IPS DF 19.7 (cell line): ENCODE results near the gene ZCCHC14.
"Not testable (repeated sequence)": the region's sequence is repeated elsewhere in the genome, so short reads cannot be mapped to it uniquely, and the experiment has no call there.

Source experiments
- DNase-seq: peaks from one replicate; pipeline ENCODE4 v3.0.0-alpha.2; 2013; ENCODE audit warnings: low read depth, low spot score

Gene ZCCHC14

DNA sequence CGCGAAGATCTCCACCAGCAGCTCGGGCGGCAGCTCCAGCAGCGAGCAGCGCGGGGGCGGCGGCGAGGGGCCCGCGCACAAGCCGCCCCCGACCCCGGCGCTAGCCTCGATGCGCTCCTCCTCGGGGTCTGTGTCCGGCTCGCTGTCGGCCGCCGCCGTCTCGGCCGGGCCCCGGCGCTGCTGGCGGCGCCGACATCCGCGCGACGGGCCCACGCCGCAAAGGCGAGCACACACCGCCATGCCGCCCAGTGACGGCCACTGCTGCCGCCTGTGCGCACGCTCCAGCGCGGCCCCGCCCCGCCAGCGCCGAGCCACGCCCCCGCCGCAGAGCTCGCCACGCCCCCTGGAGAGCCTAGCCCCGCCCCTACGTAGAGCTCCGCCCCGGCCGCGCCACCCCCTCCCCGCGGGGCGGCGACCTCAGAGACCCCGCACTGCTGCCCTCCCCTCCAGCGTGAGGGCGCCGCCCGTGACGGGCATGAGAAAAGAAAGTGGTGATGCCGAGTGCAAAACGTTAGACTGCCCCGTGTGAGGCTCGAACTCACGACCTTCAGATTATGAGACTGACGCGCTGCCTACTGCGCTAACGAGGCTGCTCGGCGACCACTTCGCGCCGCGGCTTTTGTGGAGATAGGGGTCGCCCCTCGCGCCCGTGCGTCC lies 109.2 kb downstream of the ZCCHC14 start, which contains the start of gene FBXO31:
Gene FBXO31 (minus strand): TSS at position 272 of the 657 bp plus-strand sequence. CDS start 32 bp downstream, at position 240.
- peak; percentile 69 for DNase-seq

DNA sequence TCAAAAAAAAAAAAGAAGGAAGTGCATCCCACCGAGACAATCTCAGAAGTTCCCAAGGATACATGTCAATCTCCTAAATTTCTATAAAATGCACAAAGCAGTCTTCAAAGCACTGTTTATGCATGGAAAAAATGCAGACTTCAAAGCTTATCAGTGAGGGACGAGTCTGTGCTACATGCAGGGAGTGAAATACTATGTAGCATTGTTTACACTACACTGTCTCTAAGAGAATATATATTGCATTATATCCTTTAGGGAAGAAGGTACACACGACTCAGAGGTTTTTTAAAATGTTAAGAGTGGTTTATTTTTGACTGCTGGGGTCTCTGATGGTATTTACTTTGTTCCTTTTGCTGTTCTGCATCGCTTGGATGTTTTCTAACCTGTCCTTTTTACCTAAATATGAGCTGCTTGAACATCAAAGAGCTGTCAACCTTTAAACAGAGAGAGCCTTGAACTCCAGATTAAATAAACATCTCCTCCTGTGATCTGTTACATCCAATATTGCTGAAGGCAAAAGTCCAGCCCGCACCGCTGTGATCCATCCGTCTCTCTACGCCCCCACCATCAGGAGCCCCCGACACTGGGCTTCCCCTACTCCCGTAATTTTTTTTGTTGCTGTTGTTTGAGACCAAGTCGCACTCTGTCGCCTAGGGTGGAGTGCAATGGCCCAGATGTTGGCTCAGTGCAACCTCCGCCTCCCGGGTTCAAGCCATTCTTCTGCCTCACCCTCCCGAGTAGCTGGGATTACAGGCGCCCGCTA lies 110.6 kb downstream of the ZCCHC14 start:
- DNase-seq, result no peak

DNA sequence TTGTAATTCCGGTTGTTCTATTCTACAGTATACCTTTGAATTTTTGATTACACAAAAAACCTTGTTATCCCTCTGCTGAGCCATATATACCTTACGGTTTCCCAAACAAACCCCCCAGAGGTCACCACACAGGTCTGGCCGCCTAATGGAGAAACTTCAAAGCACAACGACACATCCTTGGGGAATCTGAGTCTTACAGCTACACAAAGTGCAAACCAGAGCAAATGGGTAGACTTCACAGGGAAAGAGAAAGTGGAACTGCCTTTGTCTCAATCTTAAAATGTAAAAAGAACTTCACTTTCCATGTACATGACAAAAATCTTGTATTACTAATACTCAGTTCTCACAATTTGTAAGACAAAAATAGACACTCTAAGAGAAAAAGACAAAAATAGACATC lies 111.9 kb downstream of the ZCCHC14 start:
- no peak for DNase-seq

DNA sequence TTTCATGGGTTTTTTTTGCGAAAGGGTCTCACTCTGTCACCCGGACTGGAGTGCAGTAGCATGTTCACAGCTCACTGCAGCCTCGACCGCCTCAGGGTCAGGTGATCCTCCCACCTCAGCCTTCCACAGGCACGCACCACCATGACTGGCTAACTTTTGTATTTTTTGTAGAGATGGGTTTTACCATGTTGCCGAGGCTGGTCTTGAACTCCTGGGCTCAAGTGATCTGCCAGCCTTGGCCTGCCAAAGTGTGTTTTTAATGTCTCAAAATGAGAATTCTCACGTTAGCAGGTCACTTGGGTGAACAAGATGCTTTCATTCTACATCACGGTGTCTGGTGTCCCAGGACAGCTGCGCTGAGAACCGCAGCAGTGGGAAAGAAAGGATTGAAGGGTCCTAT lies 112.4 kb downstream of the ZCCHC14 start:
- no peak for DNase-seq

DNA sequence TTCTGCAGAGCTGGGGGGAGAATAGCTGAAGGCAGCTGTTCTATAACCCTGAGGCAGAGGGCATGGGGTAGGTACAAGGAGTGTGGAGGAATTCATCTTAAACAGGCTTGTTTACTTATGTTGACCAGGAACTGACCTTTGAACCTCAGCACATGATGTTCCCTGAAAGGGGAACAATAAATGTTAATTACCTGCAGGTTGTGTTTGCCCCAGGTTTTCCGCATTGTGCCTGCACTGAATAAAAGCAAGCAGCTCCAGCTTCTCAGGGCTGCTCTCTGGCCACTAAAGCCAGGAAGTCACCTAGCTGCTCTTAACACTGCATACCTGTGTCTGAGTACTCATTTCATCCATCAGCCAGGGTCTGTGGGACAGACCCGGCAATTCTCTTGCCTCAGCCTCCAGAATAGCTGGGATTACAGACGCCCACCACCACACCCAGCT lies 113.5 kb downstream of the ZCCHC14 start:
- DNase-seq, result not testable (repeated sequence)

DNA sequence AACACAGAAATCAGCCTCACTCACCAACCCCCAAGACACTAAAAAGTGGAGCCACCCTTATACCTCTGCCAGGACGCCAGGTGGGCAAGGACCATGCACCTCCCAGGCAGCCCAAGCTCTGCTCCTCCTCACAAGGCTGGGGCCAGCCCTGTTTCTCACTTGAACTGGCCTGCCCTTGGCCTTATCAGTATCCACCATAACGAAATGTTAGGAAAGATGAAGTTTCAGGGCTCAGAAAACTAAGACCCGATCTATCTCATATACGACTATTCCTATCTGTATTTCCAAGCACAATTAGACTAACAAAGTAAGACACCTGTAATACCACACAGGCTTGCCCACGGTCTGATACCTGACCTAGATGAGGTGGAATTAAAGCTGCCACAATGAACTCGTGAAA lies 116.2 kb downstream of the ZCCHC14 start:
- DNase-seq, result no peak

DNA sequence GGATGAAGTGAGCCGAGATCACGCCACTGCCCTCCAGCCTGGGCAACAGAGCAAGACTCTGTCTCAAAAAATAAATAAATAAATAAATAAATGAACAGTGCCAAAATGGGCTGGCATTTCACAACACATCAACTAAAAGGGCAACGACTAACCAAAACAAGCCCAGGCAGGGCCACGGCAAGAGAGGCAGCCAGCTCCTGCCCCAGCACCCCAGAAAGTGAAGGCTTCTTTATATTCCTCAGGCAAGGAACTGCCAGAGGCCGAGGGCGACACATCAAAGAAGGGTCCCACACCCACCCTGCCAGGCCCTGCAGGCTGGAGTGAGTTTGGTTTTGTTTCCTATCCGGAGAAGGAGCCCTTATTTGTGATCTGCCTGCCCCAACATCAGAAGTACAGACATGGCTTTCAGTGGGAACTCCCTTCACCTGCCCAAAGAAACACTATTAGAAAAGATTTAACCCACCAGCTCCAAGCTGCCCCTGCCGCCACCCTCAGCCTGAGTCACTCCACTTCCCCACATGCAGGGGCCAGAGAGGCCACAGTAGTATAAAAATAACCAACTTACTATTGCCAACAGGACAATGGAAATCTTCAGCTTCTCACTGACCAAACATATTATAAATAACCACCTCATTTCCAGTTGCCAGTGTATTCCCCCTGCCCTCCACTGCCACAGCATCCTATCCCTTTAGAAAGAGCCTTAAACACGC lies 117.2 kb downstream of the ZCCHC14 start:
- DNase-seq, result no peak

DNA sequence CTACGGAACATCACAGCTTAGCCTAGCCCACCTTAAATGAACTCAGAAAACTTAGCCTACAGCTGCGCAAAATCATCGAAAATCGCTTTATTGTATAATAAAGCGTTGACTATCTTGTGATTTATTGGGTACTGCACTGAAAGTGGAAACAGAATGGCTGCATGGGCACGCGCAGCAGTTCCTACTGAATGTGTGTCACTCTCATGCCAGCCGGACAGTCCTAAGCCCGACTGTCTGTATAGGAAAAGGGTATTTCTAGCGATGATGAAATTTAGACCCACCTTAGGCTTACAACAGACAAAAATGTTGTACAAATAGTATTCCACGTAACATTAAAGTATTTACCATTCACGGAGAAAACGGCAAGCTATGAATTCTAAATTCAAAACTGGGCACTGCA lies 118.5 kb downstream of the ZCCHC14 start:
- no peak for DNase-seq

DNA sequence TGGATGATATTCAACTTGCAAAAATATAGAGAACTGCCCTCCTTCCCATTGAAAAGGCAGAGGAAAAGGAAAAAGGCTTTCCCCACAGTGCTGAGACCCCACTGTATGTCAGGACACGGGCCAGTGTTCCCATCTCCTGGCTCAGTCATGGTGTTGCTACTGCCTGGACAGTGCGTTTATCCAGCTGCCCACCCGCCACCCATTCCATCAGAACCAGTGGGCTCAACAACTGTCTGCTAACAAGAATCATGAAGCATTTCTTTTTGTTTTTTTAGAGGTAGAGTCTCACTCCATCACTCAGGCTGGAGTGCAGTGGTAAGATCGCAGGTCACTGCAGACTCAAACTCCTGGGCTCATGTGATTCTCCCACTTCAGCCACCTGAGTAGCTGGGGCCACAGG lies 120.5 kb downstream of the ZCCHC14 start:
- no peak for DNase-seq

DNA sequence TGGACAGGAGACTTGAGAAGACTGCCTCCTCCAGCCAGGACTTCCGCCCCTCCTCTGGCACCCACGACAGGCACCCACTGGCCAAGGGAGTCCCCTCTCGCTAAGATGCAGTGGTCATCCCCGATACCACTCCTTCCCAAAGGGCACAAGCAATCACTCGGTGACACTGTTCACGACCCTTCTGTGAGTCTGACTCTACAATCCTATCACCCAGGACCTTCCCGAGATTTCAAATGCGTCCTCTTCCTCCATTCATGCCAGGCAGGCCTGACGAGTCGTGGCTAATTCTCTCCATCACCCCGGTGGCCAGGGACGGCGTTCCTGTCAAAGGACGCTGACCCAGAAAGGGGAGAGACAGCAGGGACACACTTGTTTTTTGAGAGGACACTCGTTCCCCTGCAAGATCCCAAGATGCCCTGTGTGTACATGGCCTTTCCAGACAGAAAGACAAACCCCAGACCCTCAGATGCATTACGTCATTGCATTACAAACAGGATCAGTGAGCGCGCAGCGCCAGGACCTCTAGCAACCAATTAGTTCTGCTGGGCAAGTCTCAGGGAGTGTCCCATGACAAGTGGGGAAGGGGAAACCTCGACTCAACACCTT lies 121.5 kb downstream of the ZCCHC14 start:
- no peak for DNase-seq

DNA sequence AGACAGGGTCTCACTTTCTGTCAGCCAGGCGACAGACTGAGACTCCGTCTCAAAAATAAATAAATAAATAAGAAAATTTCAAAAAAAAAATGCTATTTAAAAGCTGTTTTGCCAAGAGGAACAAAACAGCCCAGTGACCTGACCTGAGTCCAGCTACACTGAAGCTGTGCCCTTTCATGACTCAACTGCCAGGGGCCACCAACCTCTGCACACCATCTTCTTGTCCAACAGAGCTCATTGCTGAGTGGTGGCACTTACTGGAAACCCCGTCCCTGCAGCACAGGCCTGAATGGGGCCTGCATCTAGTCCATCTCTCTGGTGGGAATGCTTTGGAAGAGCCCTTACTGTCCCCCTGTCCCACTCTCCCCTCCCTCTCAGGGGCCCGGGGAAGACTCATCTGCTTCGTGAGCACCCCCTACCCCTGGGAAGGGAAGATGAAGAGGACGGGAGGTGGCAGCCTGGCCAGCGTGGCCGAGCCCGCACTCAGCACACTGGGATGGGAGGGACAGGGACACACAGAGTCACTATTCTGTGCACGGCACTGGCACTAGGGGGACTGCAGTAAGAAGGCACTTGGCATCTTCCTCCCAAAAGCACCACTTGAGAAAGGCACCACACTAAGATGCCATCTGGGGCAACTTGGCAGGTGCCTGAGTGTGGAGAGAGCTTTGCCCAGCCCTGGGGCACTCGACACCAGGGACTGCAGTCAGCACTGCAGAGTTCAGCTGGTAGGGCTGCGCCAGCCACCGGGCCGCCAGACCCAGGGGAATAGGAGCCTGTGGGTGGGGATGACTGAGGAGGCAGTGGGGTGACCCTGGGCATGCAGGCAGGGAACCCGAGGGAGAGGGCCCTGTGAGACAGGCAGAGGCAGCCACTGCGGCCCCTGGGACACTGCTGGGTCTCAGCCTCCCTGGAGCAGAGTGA lies 122.8 kb downstream of the ZCCHC14 start:
- no peak for DNase-seq

DNA sequence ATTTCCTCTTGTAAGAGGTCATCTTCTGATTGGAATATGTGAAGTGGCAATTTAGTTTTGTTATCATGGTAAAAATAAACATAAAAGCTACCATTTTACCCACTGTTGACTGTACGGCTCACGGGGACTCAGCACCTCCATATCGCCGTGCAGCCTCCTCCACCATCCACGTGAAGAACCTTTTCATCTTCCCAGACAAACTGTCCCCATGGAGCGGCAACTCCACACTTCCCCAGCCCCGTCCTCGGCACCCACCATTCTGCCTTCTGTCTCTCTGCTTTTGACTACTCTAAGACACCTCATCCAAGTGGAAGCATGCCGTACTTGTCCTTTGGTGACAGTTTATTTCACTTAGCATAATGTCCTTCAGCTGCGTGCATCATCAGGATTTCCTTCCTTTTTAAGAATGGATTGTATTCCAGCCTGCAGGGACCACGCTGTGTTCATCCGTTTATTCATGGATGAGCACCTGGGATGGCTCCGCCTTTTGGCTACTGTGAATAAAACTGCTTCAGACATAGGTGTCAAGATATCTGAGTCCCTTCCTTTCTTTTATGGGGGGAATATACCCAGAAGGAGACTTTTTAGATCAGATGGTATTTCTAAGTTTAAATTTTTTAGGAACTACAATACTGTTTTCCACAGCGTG lies 123.6 kb downstream of the ZCCHC14 start:
- no peak for DNase-seq

DNA sequence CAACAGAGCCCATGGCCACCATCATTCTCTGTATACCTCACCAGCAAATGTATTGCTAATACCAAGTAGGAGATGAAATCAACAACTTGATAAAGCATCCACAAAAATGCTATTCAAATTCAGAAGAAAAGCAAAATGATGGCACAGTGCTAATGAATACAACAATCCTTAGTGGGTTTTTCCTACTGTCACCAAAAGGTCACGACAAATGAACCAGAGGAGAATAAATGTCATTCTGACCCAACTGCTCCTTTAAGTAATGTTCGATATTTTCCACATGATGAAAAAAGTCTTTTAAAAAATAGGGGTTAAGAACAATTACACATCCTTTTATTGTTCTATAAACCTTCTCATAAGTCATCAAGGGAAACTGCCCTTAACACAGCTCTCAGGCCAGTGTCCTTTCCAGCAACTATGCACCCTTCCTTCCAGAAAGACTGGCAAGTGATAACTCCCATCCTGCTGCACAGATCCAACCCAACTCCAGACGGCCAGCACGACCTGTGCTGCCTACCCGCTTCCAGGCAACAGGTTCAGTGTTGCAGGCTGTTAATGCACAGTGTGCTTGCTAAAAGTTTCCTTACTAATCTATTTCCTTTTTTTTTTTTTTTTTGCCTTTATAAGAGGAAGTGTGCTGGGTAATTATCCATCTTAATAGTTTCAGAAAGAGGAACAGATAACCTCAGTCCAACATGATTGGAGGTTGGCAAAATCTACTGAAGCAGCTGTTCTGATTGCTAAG lies 124.6 kb downstream of the ZCCHC14 start:
- DNase-seq, result no peak

DNA sequence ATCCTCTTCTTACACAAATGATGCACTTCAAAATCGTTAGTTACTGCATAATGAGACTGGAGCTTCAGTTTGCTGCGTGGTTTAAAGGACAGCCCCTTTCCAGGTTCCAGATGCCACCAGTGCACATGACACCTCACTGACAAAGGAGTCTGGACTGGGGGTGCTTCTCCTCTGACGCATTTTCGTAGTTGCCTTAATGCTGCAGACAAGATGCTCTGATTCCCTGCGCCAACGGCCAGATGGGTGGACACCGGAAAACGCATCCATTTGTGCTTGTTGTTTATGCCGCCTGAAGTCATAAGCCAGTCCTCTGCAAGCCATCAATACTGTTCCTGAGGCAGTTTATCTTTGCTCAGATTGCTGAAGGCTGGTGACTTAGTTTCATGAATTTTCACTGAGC lies 125.3 kb downstream of the ZCCHC14 start:
- DNase-seq, result no peak

DNA sequence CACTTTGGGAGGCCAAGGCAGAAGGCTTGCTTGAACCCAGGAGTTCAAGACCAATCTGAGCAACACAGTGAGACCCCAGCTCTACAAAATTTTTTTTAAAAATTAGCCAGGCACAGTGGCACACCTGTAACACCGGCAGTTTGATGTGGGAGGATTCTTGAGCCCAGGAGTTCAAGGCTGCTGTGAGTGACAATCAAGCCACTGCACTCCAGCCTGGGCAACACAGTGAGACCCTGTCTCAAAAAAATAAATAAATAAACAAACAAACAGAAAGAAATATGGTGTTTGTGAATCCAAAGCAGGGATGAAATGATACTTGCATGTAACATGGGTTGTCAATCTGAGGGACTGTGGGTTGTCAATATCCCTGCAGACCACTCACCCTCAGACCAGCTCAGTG lies 125.9 kb downstream of the ZCCHC14 start:
- DNase-seq, result no peak

DNA sequence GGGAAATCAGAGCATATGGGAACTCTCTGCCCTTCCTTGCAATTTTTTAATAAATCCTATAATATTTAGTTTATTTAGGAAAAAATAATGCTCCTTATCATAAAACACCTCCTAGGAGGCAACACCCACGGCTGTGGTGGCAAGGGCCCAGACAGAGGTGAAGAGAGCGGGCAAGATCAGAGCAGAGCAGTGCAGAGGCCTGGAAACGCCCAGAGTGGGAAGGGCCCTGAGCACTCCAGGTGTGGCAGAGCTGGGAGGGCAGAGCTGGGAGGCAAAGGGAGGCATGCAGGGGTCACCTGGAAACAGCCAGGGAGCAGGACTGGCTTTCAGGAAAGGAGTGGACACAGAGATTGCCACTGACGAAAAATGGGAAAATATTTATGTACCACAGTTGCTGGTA lies 126.5 kb downstream of the ZCCHC14 start:
- DNase-seq, result no peak

DNA sequence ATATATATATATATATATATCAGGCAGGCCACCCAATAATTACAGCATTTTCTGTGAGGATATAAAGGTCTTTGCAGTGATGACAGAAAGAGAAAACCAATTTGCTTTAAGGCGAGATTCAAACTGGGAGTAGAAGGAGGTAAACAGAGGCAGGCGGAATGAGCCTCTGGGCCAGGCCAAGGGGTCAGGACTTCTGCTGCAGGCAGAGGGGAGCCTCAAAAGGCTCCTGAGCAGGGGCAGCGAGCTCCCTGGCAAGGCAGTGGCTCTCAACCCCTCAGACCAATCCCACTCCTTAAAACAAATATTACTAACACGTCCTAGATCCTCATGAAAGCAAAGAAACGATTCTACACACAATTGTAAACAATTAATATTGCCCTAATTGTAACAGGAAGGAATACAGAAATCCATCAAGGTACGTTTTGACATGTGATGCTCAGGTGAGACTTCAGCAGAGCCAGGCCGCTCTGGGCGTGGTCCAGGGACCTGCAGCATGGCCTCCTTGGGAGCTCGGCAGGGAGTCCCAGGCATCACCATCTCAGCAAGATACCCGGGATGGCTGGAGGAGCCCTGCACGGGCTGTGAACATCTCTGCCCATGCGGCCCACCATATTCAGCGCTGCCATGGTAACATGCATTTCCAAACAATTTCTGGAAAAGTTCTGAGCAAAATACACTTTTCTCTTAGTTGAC lies 127.7 kb downstream of the ZCCHC14 start:
- no peak for DNase-seq

DNA sequence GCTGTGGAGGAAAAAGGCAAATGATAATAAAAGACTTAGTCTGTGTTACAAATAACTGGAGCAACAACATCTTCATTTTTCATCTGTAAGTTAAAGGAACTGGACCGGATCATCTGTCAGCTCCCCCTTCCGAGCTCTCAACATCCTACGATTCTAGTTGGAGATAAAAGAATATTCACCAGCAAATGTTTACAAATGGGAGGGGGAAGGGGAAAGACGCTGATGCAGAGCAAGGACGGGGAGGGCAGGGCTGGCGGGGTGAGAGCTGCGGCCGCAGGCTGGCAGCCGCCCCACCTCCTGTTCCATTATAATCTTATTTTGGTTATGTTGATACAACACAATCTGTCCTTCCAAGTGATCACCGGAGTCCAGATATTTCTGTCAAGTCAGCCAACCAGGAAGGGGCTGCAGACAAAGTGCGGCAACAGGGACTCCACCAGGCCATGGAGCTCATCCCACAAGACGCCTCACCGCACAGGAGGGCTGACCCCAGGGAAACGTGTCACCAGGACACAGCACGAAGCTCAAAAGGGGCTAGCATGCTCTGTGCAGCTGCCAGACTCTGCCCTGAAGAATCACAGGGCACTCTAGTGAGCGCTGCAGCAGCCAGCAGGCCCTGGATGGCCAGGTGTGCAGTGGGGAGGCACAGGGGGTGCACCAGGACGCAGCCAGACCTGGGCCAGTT lies 128.9 kb downstream of the ZCCHC14 start:
- no peak for DNase-seq
